BE2C (cell line): ENCODE results near the gene RASGRF1.
A peak's percentile ranks its signal among the peaks of the same experiment; 100 is the strongest.

Experiments used
- DNase-seq: peaks from one replicate; pipeline ENCODE4 v3.0.0-alpha.2; 2020
- H3K27me3 ChIP-seq: fragments of 250-450 bp; sonication (Bioruptor Pico); 2 replicates; pipeline ENCODE4 v1.5.1; 2020; ENCODE audit warnings: mild to moderate bottlenecking
- H3K36me3 ChIP-seq: fragments of 250-450 bp; sonication (Bioruptor Pico); 2 replicates; pipeline ENCODE4 v1.5.1; 2020; ENCODE audit warnings: mild to moderate bottlenecking
- H3K4me1 ChIP-seq: fragments of 250-450 bp; sonication (Bioruptor Pico); 2 replicates; pipeline ENCODE4 v1.5.1; 2020
- H3K4me3 ChIP-seq: 2 replicates; pipeline ENCODE4 v1.5.1; 2011; ENCODE audit warnings: low read depth, low read length
- H3K9me3 ChIP-seq: fragments of 250-450 bp; sonication (Bioruptor Pico); 2 replicates; pipeline ENCODE4 v1.5.1; 2020
- TF ChIP-seq, protein P1 (sequence below): IDR thresholded peaks from 2 replicates; pipeline ENCODE4 v1.5.1; 2012; ENCODE audit warnings: mild to moderate bottlenecking, low read depth, low read length

Gene RASGRF1

GRCh38 chr15:79092382-79092781, 1.8 kb upstream of the RASGRF1 start:
- TF ChIP-seq, protein P1, sequence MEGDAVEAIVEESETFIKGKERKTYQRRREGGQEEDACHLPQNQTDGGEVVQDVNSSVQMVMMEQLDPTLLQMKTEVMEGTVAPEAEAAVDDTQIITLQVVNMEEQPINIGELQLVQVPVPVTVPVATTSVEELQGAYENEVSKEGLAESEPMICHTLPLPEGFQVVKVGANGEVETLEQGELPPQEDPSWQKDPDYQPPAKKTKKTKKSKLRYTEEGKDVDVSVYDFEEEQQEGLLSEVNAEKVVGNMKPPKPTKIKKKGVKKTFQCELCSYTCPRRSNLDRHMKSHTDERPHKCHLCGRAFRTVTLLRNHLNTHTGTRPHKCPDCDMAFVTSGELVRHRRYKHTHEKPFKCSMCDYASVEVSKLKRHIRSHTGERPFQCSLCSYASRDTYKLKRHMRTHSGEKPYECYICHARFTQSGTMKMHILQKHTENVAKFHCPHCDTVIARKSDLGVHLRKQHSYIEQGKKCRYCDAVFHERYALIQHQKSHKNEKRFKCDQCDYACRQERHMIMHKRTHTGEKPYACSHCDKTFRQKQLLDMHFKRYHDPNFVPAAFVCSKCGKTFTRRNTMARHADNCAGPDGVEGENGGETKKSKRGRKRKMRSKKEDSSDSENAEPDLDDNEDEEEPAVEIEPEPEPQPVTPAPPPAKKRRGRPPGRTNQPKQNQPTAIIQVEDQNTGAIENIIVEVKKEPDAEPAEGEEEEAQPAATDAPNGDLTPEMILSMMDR = no peak
- peaks cover 90% of the 10 kb centered on the region for H3K27me3 ChIP-seq
- H3K36me3 ChIP-seq = no peaks in the 10 kb centered on the region
- no peaks in the 10 kb centered on the region; the same call in 1 of the 2 replicates for H3K9me3 ChIP-seq
- no peaks in the 10 kb centered on the region for H3K4me1 ChIP-seq
- DNase-seq = no peak
- H3K4me3 ChIP-seq = no peak overlapping the region

- TF ChIP-seq, protein P1 = no peak
- DNase-seq = peak; percentile 61
- H3K4me3 ChIP-seq = peak overlapping the region; percentile 38
- peaks cover 88% of the 10 kb centered on the region for H3K27me3 ChIP-seq
- no peaks in the 10 kb centered on the region for H3K4me1 ChIP-seq
- no peaks in the 10 kb centered on the region for H3K9me3 ChIP-seq
- no peaks in the 10 kb centered on the region for H3K36me3 ChIP-seq
These were observed 756 bp upstream of the RASGRF1 start for GRCh38 chr15:79091204-79091867.

DNA sequence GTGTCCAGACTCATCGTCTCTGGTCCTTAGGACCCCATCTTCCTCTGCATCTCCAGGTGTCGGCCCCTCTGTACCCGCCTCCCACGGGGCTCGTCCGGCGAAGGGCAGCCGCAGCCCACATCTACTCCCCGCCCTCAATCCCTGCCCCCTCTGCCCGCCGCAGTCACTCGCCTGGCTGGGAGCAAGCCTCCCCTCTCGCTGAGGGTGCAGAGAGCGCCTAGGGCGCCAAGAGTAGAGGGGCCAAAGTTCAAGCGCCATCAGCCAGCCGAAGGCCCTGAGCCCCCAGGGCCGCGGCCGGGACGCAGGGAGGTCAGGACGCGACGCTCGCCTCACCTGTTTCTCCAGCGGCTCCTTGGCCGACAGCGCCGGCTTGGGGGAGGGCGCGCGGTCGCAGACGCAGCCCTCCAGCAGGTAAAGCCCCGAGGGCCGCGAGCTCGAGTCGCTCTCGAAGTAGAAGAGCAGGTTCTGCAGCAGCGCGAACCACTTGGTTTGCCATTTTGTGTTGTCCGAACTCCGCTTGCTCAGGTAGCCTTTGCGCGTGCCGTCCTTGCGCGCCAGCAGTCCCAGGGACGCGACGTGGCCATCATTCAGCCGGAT, 592 bp downstream of the RASGRF1 start:
- TF ChIP-seq, protein P1 = no peak
- no peaks in the 10 kb centered on the region for H3K4me1 ChIP-seq
- H3K9me3 ChIP-seq = no peaks in the 10 kb centered on the region
- H3K27me3 ChIP-seq = peaks cover 83% of the 10 kb centered on the region
- H3K36me3 ChIP-seq = no peaks in the 10 kb centered on the region
- no peak for DNase-seq
- H3K4me3 ChIP-seq = peak overlapping the region; percentile 32

DNA sequence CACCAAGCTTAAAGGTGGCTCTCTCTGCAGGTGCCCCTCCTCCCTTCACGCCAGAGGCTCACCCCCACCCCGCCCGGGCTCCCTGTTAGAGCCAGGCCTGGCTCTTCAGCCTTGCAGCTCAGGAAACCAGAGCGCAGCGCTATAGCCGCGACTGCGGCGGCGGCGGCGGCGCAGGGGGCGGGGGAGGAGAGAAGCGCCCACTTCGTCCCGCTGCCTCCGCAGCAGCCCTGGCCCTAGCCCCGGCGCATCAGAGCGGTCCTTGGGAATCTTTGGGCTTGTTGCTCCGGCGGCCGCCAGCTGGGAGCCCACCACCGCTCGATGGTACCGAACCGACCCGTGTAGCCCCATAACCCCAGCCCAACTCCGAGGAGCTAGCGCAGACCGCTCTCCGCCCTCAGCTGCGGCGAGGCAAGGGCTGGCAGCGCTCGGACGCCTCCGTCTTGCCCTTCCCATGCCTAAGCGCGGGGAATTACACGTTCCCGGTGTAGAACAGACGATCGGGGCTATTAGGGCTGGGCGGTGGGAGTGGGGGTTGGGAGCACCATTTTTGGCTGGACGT, 1.2 kb downstream of the RASGRF1 start:
- no peaks in the 10 kb centered on the region for H3K9me3 ChIP-seq
- no peaks in the 10 kb centered on the region for H3K4me1 ChIP-seq
- peaks cover 85% of the 10 kb centered on the region for H3K27me3 ChIP-seq
- TF ChIP-seq, protein P1 = no peak
- DNase-seq = no peak
- H3K4me3 ChIP-seq = peak overlapping the region; percentile 8; the same call in 1 of the 2 replicates
- no peaks in the 10 kb centered on the region for H3K36me3 ChIP-seq

GRCh38 chr15:79088426-79089205, 2.0 kb downstream of the RASGRF1 start:
- TF ChIP-seq, protein P1 = no peak
- Histone ChIP-seq H3K4me1 (no peaks in the 10 kb centered on the region), H3K9me3 (no peaks in the 10 kb centered on the region), H3K27me3 (peaks cover 87% of the 10 kb centered on the region), H3K36me3 (no peaks in the 10 kb centered on the region), H3K4me3 (no peak overlapping the region)
- no peak for DNase-seq
